ENCODE results near the gene DSG1.

The DSG1 gene

DNA sequence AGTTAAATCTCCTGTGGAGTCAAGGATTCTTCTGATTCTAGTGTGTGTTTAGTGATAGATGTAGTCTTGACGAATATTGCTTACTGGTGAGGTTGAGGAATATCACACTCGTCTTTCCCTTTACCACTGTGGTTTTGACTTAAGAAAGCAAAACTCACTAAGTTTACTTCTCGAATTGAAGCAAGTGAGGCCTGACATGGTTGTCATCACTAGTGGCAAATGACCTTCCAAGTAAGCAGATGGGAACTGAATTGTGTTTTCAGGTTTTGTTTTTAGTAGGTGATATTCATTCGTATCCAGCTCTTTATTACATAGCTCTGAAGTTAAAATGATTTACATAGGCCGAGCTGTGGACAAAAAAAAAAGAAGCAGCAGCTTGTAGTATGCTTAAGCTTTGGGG, 38.1 kb downstream of the DSG1 start:
- DNase-seq (ENCODE audit: insufficient read length) (no peak), FAIRE-seq (no peak)
- TF ChIP-seq POLR2AphosphoS5 (IDR thresholded peaks at IDR 0.05; ENCODE audit: low read depth, low read length) (no peak), POLR2A (IDR thresholded peaks at IDR 0.05; ENCODE audit: low read depth, low read length) (no peak), TAF1 (IDR thresholded peaks at IDR 0.05; ENCODE audit: borderline replicate concordance, low read depth, low read length) (no peak)

DNA sequence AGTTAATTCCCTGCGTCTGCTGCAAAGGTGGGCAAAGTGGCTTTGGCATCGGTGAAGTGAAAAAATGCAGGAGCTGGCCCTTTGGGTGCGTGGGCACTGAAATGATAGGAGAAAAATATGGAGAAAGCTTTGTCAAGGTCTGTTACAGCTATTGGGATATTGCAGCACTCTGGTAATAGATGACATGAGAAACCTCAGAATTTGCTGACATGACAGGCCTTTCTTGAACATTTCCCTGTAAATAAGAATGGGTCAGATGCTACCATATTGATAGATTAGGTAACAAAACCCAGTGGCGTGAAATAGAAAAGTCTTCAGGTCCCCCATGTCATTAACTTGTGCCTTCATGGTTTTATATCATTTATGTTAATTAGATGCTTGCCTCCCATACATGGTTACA, 46.2 kb downstream of the DSG1 start:
- TF ChIP-seq POLR2AphosphoS5 (IDR thresholded peaks at IDR 0.05; ENCODE audit: low read depth, low read length) (no peak), POLR2A (IDR thresholded peaks at IDR 0.05; ENCODE audit: low read depth, low read length) (no peak), TAF1 (IDR thresholded peaks at IDR 0.05; ENCODE audit: borderline replicate concordance, low read depth, low read length) (no peak)
- DNase-seq (ENCODE audit: insufficient read length) (no peak), FAIRE-seq (no peak)

DNA sequence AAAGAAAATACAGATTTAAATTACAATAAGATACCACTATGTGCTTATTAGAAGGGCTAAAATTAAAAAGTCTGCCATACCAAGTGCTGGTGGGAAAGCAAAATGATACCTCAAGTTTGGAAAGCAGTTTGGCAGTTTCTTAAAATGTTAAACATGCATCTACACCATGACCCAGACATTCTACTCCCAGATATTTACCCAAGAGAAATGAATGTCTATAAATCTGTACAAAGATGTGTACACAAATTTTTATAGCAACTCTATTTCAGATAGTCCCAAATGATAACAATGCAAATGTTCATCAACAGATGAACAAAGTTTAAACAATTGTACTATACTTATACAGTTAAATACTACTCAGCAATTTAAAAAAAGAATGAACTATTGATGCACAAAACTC, 51.5 kb downstream of the DSG1 start:
- DNase-seq (ENCODE audit: insufficient read length) (no peak), FAIRE-seq (no peak)
- TF ChIP-seq POLR2A (IDR thresholded peaks at IDR 0.05; ENCODE audit: low read depth, low read length) (no peak), POLR2AphosphoS5 (IDR thresholded peaks at IDR 0.05; ENCODE audit: low read depth, low read length) (no peak), TAF1 (IDR thresholded peaks at IDR 0.05; ENCODE audit: borderline replicate concordance, low read depth, low read length) (no peak)

DNA sequence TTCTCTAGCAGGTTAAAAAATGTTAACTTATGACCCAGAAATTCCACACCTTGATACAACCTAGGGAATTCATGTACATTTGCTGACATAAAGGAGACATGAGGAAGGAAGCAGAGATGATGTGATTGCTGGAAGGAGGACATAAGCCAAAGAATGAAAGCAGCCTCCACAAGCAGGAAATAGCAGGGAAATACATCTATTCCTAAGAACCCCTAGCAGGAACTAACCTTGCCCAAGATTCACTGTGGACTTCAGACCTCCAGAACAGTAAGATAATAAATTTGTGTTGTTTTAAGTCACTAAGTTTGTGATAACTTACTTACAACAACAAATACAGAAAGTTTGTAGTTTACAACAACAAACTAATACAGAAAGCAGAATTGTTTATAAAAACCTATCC, 54.0 kb downstream of the DSG1 start:
- DNase-seq (ENCODE audit: insufficient read length) = no peak
- no peak for FAIRE-seq
- TF ChIP-seq POLR2A (IDR thresholded peaks at IDR 0.05; ENCODE audit: low read depth, low read length) (no peak), POLR2AphosphoS5 (IDR thresholded peaks at IDR 0.05; ENCODE audit: low read depth, low read length) (no peak), TAF1 (IDR thresholded peaks at IDR 0.05; ENCODE audit: borderline replicate concordance, low read depth, low read length) (no peak)

DNA sequence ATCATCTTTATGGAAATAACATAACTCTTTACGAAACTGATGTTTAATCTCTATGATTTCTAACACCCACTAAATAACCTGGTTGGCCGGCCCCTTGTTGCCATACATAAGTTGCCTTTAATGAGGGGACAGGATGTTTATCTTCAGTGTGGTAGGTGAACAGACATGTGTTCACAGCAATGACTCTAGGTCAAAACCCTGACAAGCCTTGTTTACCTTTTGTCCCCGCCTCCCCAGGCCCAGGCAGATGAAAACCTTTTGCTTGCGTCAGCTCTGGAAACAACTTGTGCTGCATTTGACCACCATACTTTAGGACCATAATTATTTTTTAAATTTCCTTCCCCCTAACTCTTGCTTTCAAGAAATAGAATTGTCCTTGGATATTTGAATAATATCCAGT, 55.7 kb downstream of the DSG1 start:
- TF ChIP-seq POLR2AphosphoS5 (IDR thresholded peaks at IDR 0.05; ENCODE audit: low read depth, low read length) = no peak
- TF ChIP-seq TAF1 (IDR thresholded peaks at IDR 0.05; ENCODE audit: borderline replicate concordance, low read depth, low read length) = no peak
- no peak for TF ChIP-seq POLR2A (IDR thresholded peaks at IDR 0.05; ENCODE audit: low read depth, low read length)
- DNase-seq (ENCODE audit: insufficient read length) (no peak), FAIRE-seq (no peak)

DNA sequence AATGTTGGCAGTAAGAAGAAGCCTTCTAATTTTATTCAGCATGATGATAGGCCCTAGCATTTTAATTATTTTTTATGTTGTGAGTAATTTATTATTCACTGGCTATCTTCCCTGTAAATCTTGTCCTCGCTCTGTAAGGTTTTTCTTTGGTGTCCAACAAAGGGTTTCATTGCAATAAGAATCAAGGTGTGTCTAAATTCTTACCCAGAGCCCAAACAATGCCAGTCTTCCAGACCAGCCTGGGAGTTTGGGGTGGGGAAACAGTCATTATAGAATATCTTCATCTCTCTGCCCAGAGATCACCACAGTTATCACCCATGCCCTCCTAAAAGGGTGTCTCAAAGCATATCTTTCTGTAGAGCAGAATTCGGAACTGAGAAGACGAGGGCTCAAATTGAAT, 58.5 kb downstream of the DSG1 start, which contains the start of gene DSG4:
DSG4 (plus strand) TSS at position 301 of the 400 bp plus-strand sequence. CDS start 135 bp downstream, outside the sequence.
- no peak for FAIRE-seq
- no peak for DNase-seq (ENCODE audit: insufficient read length)
- TF ChIP-seq POLR2AphosphoS5 (IDR thresholded peaks at IDR 0.05; ENCODE audit: low read depth, low read length) = no peak
- TF ChIP-seq TAF1 (IDR thresholded peaks at IDR 0.05; ENCODE audit: borderline replicate concordance, low read depth, low read length) = no peak
- no peak for TF ChIP-seq POLR2A (IDR thresholded peaks at IDR 0.05; ENCODE audit: low read depth, low read length)

DNA sequence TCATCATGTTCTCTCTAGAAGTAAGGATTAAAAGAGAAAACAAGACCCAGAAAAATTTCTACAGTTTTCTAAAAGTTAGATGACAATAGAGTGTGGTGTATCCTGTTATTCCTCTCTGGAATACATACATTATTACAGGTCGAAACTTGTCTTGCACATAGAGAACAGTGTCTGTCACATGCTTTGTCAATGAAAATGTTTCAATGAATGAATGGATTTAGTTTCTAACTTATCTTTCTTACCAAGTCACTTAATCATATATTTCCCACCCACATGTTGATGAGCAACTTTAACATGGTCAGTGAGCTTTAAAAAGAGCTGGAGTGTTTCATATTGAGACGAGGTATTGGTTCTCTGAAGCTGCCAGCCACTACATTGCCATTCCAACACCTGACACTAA, 63.0 kb downstream of the DSG1 start:
- FAIRE-seq = no peak
- DNase-seq (ENCODE audit: insufficient read length) = no peak
- TF ChIP-seq POLR2A (IDR thresholded peaks at IDR 0.05; ENCODE audit: low read depth, low read length) (no peak), POLR2AphosphoS5 (IDR thresholded peaks at IDR 0.05; ENCODE audit: low read depth, low read length) (no peak), TAF1 (IDR thresholded peaks at IDR 0.05; ENCODE audit: borderline replicate concordance, low read depth, low read length) (no peak)

DNA sequence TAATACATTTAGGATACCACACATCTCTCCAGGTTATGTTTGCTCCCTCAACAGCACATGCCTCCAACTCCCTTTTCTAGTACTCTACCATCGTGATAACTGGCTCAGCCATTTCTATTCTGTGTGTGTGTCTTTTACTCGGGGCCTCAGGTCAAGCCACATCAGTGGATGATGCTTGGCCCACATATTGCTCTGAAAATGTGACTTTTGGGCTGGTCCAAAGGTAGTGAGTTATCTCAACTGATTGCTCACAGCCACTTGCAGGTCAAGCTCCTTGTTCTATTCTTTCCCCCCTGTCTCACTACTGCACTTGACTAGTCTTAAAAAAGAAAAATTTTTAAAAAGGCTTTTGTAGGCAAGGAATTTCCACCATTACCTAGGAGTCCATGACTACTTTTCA, 64.1 kb downstream of the DSG1 start:
- FAIRE-seq (no peak), DNase-seq (ENCODE audit: insufficient read length) (no peak)
- TF ChIP-seq POLR2AphosphoS5 (IDR thresholded peaks at IDR 0.05; ENCODE audit: low read depth, low read length) (no peak), POLR2A (IDR thresholded peaks at IDR 0.05; ENCODE audit: low read depth, low read length) (no peak), TAF1 (IDR thresholded peaks at IDR 0.05; ENCODE audit: borderline replicate concordance, low read depth, low read length) (no peak)

DNA sequence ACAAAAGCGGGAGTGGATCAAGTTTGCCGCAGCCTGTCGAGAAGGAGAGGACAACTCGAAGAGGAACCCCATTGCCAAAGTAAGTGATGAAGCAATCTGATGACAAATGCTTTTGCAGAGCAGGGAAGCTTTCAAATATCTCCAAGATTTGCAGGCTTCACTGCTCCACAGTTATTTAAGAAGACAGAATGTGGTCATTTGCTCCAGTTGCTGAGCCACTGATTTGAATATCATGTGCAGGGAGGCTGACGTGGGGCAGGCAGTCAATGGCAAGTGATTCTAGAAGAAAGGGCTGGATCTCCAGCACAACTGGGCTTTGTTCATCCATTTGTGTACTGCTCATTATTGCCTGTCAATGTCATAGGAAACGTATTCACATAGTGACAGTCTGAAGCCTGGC, 68.8 kb downstream of the DSG1 start:
- DNase-seq (ENCODE audit: insufficient read length) (no peak), FAIRE-seq (no peak)
- TF ChIP-seq POLR2AphosphoS5 (IDR thresholded peaks at IDR 0.05; ENCODE audit: low read depth, low read length) (no peak), TAF1 (IDR thresholded peaks at IDR 0.05; ENCODE audit: borderline replicate concordance, low read depth, low read length) (no peak), POLR2A (IDR thresholded peaks at IDR 0.05; ENCODE audit: low read depth, low read length) (no peak)

DNA sequence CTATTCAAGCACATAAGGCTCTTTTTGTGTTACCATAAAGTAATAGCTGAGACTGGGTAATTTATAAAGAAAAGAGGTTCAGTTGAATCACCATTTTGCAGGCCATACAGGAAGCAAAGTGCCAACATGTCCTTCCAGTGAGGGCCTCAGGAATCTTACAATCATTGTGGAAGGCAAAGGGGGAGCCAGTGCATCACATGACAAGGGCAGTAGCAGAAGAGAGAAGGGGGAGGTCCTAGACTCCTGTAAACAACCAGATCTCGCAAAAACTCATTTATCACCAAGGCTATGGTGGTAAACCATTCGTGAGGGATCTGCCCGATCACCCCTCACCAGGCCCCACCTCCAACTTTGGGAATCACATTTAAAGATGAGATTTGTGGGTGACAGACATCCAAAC, 75.3 kb downstream of the DSG1 start:
- DNase-seq (ENCODE audit: insufficient read length) (no peak), FAIRE-seq (no peak)

DNA sequence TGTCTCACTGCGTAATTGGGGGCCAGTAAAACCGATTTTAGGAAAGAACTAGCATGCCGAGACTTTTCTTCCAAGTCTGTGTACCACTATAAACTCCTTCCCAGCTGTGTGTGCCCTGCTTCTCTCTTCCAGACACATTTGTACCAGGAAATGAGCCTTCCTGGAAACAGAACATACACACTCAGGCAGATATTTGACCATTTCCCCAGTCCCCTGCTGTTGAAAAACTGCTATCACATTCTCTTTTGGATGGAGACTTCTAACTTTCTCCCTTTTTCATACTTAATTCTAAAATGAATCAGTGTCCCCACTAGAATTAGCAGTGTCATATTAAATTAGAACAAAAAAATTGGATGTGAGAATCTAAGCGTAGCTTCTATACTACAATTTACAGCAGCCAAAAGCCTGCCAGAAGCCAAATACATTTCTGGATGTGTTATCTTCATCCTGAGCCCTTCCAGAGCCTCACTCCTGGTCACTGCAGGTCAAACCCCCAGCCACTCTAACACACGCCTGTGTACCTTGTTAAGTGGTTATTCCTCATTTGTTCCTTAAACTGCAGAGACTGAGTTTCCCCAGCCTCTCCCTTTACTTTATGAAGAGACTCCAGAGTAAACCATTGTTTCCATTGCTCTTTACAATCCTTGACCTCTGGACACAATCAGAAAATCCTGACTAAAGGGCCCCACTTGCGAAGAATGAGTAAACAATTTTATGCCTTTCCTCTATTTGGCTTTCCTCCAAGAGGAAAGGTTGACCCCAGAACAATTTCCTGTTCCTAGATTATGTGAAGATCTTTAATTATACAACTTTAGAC, 79.0 kb downstream of the DSG1 start:
- FAIRE-seq (no peak), DNase-seq (ENCODE audit: insufficient read length) (no peak)
- no peak for TF ChIP-seq TAF1 (IDR thresholded peaks at IDR 0.05; ENCODE audit: borderline replicate concordance, low read depth, low read length)

More for the DNA sequence above, 75.3 kb downstream of the DSG1 start:
- no peak for TF ChIP-seq POLR2AphosphoS5 (IDR thresholded peaks at IDR 0.05; ENCODE audit: low read depth, low read length)
- no peak for TF ChIP-seq TAF1 (IDR thresholded peaks at IDR 0.05; ENCODE audit: borderline replicate concordance, low read depth, low read length)
- no peak for TF ChIP-seq POLR2A (IDR thresholded peaks at IDR 0.05; ENCODE audit: low read depth, low read length)

DNA sequence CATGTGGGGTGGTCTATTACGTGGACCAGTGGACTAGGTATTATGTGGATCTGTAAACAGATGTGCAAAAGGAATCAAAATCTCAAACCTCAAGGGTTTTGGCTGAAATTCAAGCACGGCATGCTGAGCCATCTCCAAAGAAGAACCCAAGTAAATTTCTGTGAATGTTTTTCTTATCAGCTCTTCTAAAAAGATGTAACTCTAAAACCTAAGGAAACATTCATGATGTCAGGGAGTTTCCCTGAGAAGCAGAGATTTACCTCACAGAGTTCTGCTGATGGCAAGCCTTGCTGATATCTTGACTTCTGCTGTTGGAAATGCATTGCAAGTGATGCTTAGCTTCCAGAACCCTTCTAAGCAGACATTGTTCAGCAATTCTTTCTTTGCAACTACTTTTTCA, 80.2 kb downstream of the DSG1 start:
- FAIRE-seq (no peak), DNase-seq (ENCODE audit: insufficient read length) (no peak)
- TF ChIP-seq POLR2A (IDR thresholded peaks at IDR 0.05; ENCODE audit: low read depth, low read length) = no peak
- no peak for TF ChIP-seq TAF1 (IDR thresholded peaks at IDR 0.05; ENCODE audit: borderline replicate concordance, low read depth, low read length)
- TF ChIP-seq POLR2AphosphoS5 (IDR thresholded peaks at IDR 0.05; ENCODE audit: low read depth, low read length) = no peak
